NK-92 (cell line): ENCODE results near the gene MRPS24.
"Not testable (repeated sequence)": the region's sequence is repeated elsewhere in the genome, so short reads cannot be mapped to it uniquely, and the experiment has no call there.

Experiments used
- DNase-seq: peaks from one replicate; lab custom pipeline; 2025; ENCODE audit not compliant: unreplicated experiment; lab: John Stamatoyannopoulos, UW

Gene MRPS24

DNA sequence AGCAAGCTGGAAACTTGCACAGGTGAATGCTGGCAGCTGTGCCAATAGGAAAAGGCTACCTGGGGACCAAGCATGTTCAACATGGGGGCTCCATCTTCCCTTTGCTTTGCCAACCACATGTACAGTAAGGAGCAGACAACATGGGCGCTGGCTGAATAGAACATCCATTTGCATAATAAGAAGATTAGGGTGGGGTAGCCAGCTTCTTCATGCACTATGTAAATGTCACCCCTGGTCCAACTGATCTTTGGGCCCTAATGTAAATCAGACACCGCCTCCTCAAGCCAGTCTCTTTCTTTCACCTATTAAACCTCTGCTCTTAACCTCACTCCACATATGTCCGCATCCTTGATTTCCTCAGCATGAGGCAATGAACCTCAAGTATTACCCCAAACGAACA lies 26.0 kb downstream of the MRPS24 start:
- DNase-seq = no peak

DNA sequence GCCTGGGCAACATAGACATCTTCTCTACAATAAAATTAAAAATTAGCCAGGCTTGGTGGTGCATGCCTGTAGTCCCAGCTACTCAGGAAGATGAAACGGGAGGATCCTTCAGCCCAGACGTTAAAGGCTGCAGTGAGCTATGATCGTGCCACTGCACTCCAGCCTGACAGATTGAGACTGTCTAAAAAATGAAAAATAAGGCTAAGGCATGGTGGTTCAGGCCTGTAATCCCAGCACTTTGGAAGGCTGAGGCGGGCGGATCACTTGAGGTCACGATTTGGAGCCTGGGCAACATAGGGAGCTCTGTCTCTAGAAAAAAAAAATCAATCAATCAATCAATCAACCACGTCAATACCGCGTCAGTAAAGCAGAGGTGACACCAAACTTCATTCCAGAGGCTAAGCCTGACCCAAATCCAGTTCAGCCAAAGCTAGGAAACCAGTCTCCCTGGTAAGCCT lies 31.1 kb downstream of the MRPS24 start:
- DNase-seq = no peak

DNA sequence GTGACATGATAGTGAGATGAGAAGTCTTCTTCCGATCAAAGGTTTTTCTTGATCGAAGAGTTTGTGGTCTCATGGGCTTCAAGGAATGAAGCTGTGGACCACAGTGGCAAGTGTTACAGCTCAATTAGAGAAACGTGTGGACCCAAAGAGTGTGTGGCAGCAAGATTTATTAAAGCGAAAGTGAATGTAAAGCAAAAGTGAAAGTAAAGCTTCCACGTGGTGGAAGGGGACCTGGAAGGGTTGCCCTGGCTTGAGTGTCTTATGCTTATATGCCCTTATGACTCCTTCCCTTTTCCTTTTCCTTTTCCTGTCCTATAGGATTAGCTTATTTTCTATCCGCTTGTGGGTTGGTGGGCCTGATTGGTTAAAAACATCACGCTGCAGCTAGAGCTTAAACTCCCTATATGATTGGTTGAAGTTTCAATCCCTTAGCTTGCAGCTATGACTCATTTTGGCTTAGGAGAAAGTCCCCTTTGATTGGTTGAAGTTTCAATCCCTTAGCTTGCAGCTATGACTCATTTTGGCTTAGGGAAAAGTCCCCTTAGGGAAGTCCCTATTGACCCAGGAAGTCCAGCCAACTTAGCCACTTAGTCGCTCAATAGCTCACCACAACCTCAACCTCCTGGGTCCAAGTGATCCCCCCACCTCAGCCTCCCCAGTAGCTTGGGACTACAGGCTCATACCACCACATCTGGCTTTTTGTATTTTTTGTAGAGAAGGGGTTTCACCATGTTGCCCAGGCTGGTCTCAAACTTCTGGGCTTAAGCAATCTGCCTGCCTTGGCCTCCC lies 34.7 kb downstream of the MRPS24 start:
- no peak for DNase-seq

GRCh38 chr7:43830917-43831316 lies 38.4 kb downstream of the MRPS24 start:
- DNase-seq = not testable (repeated sequence)

DNA sequence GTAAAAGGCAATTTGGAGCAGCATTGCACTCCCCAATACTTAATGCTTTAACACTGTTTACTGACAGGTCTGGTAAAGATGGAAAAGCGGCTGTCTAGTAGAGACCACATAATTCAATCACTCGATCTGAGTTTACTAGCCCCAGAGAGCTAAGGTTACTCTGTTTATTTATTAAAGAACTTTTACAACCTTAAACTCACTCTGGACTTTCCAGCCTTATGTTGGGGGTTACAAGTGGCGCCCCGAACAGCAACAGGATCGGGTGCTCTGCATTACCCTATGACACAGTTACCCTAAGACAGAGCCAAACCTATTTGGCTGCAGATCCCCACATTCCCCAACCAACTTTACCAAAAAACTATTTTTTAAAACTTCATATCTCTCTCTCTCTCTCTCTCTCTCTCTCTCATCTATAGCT lies 43.9 kb downstream of the MRPS24 start:
- no peak for DNase-seq

GRCh38 chr7:43824963-43825362 lies 44.4 kb downstream of the MRPS24 start:
- no peak for DNase-seq

DNA sequence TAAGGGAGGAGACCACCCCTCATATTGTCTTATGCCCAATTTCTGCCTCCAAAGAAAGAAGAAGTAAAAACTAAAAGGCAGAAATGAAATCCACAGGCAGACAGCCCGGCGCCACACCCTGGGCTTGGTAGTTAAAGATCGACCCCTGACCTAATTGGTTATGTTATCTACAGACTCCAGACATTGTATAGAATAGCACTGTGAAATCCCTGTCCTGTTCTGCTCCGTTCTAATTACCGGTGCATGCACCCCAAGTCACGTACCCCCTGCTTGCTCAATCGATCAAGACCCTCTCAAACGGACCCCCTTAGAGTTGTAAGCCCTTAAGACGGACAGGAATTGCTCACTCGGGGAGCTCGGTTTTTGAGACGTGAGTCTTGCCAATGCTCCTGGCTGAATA lies 44.8 kb downstream of the MRPS24 start:
- DNase-seq = not testable (repeated sequence)

DNA sequence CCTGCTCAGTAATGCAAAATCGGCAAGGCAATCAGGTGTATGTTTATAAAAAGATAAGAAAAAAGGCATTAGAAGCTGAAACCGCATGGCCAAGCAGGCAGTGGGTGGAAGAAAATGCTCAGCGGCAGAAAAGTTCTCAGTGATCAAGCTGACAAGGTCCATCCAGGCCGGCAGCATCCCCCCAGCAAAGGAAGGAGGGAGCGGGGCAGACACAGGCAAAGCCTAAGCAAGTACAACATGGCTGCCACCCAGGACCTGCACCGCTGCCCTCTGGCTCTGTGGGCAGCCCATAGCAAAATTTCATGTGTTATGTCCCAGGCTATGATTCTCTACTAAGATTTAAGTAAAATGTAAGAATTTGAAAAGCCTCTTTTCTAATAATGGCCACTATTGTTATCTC lies 45.4 kb downstream of the MRPS24 start:
- no peak for DNase-seq

DNA sequence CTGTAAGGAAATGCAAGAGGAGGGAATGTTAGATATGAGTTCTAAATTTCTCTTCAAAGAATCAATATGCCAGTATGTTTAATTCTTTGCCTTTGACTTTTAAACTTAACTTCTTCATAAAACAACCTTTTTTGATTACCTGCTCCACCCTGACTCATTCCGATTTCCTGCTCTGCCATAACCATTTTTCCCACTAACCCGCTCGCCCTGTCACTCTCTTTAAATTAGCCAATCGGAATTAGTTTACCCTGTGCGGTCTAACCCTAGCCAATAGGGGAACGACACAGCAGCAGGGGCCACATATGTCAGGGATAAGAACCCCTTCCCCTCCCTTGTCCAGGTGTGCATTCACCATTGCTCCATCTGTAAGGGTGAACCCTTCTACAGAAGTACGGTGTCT lies 45.9 kb downstream of the MRPS24 start:
- DNase-seq = not testable (repeated sequence)
